HCT116 (cell line): ENCODE measurements around the gene SNRPA. TPM values are rescaled to one million over a fixed set of nuclear protein-coding genes. Genes with fewer than 3 reads are reported as not detected.

ENCODE experiments used
- ATAC-seq: fragments of 200-7000 bp; cut with Tn5 transposase; 2 replicates; pipeline ENCODE4 v1.9.1; 2020; ENCODE audit warnings: mild to moderate bottlenecking, moderate library complexity
- BruUV-seq: library from RNA; stranded (reverse); fragments of 400-500 nt; replicated peaks from 2 replicates; lab custom pipeline; 2021; lab: Mats Ljungman, UMichigan
- CTCF ChIA-PET: fragments of 300-600 bp; sonication (Branson Sonifier 250); formaldehyde crosslinking; loops from one replicate; lab custom pipeline; 2021; ENCODE audit warnings: antibody characterized with exemption; lab: Charles Lee
- POLR2A ChIA-PET: fragments of 300-600, 350-600 bp; sonication (Branson Sonifier 250); formaldehyde crosslinking; loops from one replicate; lab custom pipeline; 2021; ENCODE audit warnings: antibody characterized with exemption; lab: Charles Lee
- RAD21 ChIA-PET, 2 experiments: fragments of 300-600 bp; sonication (Branson Sonifier 250); formaldehyde crosslinking; loops; one replicate each; lab custom pipeline; 2023; ENCODE audit warnings: low total read pairs in 2 of 2; ENCODE audit not compliant: uncharacterized antibody in 2 of 2, unreplicated experiment in 2 of 2, low non-redundant PET in 1 of 2; lab: Charles Lee
- DNase-seq: peaks from one replicate; pipeline ENCODE4 v3.0.0-alpha.2; 2010; ENCODE audit warnings: low read depth, low spot score
- H2AFZ ChIP-seq: fragments of 200-600 bp; shearing (Covaris generic), sonication (generic); 2 replicates; pipeline ENCODE4 v1.6.1; 2017; ENCODE audit warnings: low read depth, mixed run types, mixed read lengths, antibody characterized with exemption, low read length; ENCODE audit not compliant: poor library complexity, severe bottlenecking
- H3K27ac ChIP-seq: 2 replicates; pipeline ENCODE4 v1.5.1; 2012; ENCODE audit warnings: low read depth, low read length
- H3K27me3 ChIP-seq: fragments of 200-600 bp; sonication (generic); 2 replicates; pipeline ENCODE4 v1.6.1; 2016; ENCODE audit warnings: mixed run types, low read length, mixed read lengths; ENCODE audit not compliant: insufficient read depth
- H3K36me3 ChIP-seq, 2 experiments: fragments of 200-500 bp in 1 of 2; fragments of 200-600 bp in 1 of 2; sonication (Bioruptor generic) in 1 of 2; sonication (generic) in 1 of 2; 2 replicates each; pipeline versions ENCODE4 v1.5.1 to v1.6.1; 2014 to 2016; ENCODE audit warnings: low read length in 2 of 2, inconsistent platforms in 1 of 2, mixed read lengths in 1 of 2, mixed run types in 1 of 2; ENCODE audit not compliant: insufficient read depth in 2 of 2, control insufficient read depth in 1 of 2
- H3K4me1 ChIP-seq, 2 experiments: fragments of 200-600 bp in 1 of 2; sonication (generic) in 1 of 2; 2 replicates each; pipeline versions ENCODE4 v1.5.1 to v1.6.1; 2012 to 2017; ENCODE audit warnings: low read length in 2 of 2, inconsistent platforms in 1 of 2, mild to moderate bottlenecking in 1 of 2, mixed read lengths in 1 of 2, mixed run types in 1 of 2, moderate library complexity in 1 of 2; ENCODE audit not compliant: insufficient read depth in 2 of 2, control insufficient read depth in 1 of 2
- H3K4me2 ChIP-seq: fragments of 200-600 bp; sonication (generic); 2 replicates; pipeline ENCODE4 v1.6.1; 2017; ENCODE audit warnings: mixed run types, low read length, mixed read lengths
- H3K4me3 ChIP-seq, 2 experiments: fragments of 200-600 bp in 1 of 2; sonication (generic) in 1 of 2; replicated peaks in 1 of 2; 2 replicates each; pipeline ENCODE4 v1.5.1; 2011 to 2016; ENCODE audit warnings: low read length in 2 of 2, control low read depth in 1 of 2, low read depth in 1 of 2, mild to moderate bottlenecking in 1 of 2, mixed read lengths in 1 of 2, mixed run types in 1 of 2
- H3K79me2 ChIP-seq: fragments of 200-600 bp; sonication (generic); 2 replicates; pipeline ENCODE4 v1.6.1; 2017; ENCODE audit warnings: mild to moderate bottlenecking, mixed run types, low read length, moderate library complexity, mixed read lengths; ENCODE audit not compliant: insufficient read depth
- H3K9ac ChIP-seq: fragments of 200-600 bp; sonication (generic); 2 replicates; pipeline ENCODE4 v1.6.1; 2016; ENCODE audit warnings: low read length, mixed read lengths
- H3K9me2 ChIP-seq: fragments of 200-600 bp; sonication (generic), shearing (Covaris generic); 2 replicates; pipeline ENCODE4 v1.6.1; 2017; ENCODE audit warnings: mixed run types, mild to moderate bottlenecking, moderate library complexity; ENCODE audit not compliant: insufficient read depth
- H3K9me3 ChIP-seq, 2 experiments: fragments of 200-500 bp in 1 of 2; fragments of 200-600 bp in 1 of 2; sonication (Bioruptor generic) in 1 of 2; sonication (generic) in 1 of 2; 2 replicates each; pipeline ENCODE4 v1.6.1; 2014 to 2017; ENCODE audit warnings: low read length in 2 of 2, mixed read lengths in 2 of 2, inconsistent platforms in 1 of 2, low read depth in 1 of 2, mild to moderate bottlenecking in 1 of 2, mixed run types in 1 of 2, moderate library complexity in 1 of 2; ENCODE audit not compliant: control insufficient read depth in 1 of 2, insufficient read depth in 1 of 2
- H4K20me1 ChIP-seq: fragments of 200-600 bp; sonication (generic), shearing (Covaris generic); 2 replicates; pipeline ENCODE4 v1.6.1; 2017; ENCODE audit warnings: mixed run types, mild to moderate bottlenecking, moderate library complexity; ENCODE audit not compliant: insufficient read depth
- CBX3 ChIP-seq: IDR thresholded peaks from 2 replicates; pipeline ENCODE4 v1.6.1; 2012; ENCODE audit warnings: low read depth
- CEBPB ChIP-seq: IDR thresholded peaks from 2 replicates; pipeline ENCODE4 v1.6.1; 2012; ENCODE audit warnings: low read depth
- EZH2 ChIP-seq: fragments of 200-600 bp; sonication (generic); IDR thresholded peaks from 2 replicates; pipeline ENCODE4 v1.6.1; 2017; ENCODE audit warnings: antibody characterized with exemption, mixed run types
- JUND ChIP-seq: IDR thresholded peaks from 2 replicates; pipeline ENCODE4 v1.6.1; 2012
- MAX ChIP-seq: IDR thresholded peaks from 2 replicates; pipeline ENCODE4 v1.6.1; 2012
- POLR2A ChIP-seq: IDR thresholded peaks from 2 replicates; pipeline ENCODE4 v1.7.0; 2011; ENCODE audit warnings: borderline replicate concordance; ENCODE audit not compliant: insufficient read depth, insufficient read length; ENCODE audit errors: extremely low read depth
- REST ChIP-seq: IDR thresholded peaks from 2 replicates; pipeline ENCODE4 v1.6.1; 2012; ENCODE audit warnings: low read depth
- ZBTB33 ChIP-seq: IDR thresholded peaks from 2 replicates; pipeline ENCODE4 v1.6.1; 2011; ENCODE audit warnings: mild to moderate bottlenecking, low read length, moderate library complexity; ENCODE audit not compliant: insufficient replicate concordance; ENCODE audit errors: extremely low read depth
- ZNF274 ChIP-seq: fragments of 200-500 bp; sonication (Bioruptor generic); IDR thresholded peaks from 2 replicates; pipeline ENCODE4 v1.6.1; 2014; ENCODE audit warnings: mild to moderate bottlenecking, low read depth, low read length, inconsistent platforms
- intact Hi-C: fragments of 100-400 bp; cut with micrococcal nuclease; formaldehyde crosslinking; loops from 2 replicates; pipeline ENCODE4 v1.10.0; 2022
- total RNA-seq: library from RNA; stranded (reverse); gene quantifications from one replicate; pipeline ENCODE4 v1.2.1, GENCODE V29; 2021; ENCODE audit not compliant: unreplicated experiment

Gene SNRPA
- total RNA-seq, 1 experiment from 2014 or later: 170 TPM

- CTCF ChIA-PET: no interaction called here
- Histone ChIP-seq H3K9me2 (no peaks in the 10 kb centered on the region), H3K4me3 (peak overlapping the region; percentile 67 to 81), H2AFZ (no peak overlapping the region), H3K79me2 (peaks cover 63% of the 10 kb centered on the region), H3K4me1 (peaks cover 16 to 38% of the 10 kb centered on the region in 2 experiments; a peak in 3 of 4 replicates), H3K27ac (peak overlapping the region; percentile 90), H3K9me3 (no peaks in the 10 kb centered on the region), H3K36me3 (peaks cover 17 to 44% of the 10 kb centered on the region in 2 experiments), H3K4me2 (peak overlapping the region; percentile 80), H3K9ac (peak overlapping the region; percentile 99), H3K27me3 (no peaks in the 10 kb centered on the region), H4K20me1 (no peaks in the 10 kb centered on the region)
- no peak for DNase-seq
- RAD21 ChIA-PET: no interaction called here
- POLR2A ChIA-PET: interaction anchor here (2.6 kb wide), 1 partner anchor 25 kb away, joined by 24 read pairs; the partner anchor contains the start of gene RAB4B
- BruUV-seq: no TSS peak
- intact Hi-C loops: no loop called here
- ATAC-seq: no peak
- TF ChIP-seq POLR2A (no peak), MAX (no peak), ZBTB33 (no peak), REST (no peak), CEBPB (no peak), EZH2 (no peak), ZNF274 (no peak), CBX3 (no peak), JUND (no peak)
Measured at GRCh38 chr19:40752257-40752781, 1.3 kb downstream of the SNRPA start.
